ENCODE results near the gene LHX5.

DNA sequence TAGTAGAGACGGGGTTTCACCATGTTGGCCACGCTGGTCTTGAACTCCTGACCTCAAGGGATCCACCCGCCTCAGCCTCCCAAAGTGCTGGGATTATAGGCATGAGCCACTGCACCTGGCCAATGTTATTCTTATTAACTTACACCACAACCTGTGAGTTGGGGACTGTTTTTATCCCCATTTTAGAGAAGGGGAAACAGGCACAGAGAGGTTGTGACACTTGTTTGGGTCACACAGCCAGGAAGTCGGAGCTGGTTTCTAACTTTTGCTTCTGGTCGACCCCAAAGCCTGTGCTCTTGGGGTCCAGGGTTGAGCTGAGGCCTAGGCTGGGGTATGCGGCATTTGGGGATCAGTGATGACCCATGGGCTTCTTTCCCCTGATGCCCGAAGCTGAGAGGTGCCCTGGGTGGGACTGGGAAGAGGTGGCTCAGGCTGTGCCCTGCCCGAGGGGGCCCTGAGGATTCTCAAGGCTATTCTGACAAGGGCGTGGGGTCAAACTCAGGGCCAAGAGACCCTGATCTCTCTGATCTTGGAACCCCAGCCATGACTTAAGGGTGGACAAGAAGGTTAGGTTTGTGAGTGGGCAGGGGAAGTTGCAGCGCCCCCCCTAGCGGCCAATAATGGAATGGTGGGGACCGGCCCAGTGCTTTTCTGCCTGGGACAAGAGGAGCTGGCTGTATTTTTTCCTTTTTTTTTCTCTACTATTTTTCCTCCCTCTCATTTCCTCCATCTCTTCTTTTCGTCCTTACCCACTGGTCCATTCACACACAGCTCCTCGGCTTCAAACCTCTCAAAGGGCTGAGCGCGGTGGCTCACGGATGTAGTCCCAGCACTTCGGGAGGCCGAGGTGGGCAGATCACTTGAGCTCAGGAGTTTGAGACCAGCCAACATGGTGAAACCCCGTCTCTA is 46.5 kb downstream of the LHX5 start:
- TF ChIP-seq, protein P1, sequence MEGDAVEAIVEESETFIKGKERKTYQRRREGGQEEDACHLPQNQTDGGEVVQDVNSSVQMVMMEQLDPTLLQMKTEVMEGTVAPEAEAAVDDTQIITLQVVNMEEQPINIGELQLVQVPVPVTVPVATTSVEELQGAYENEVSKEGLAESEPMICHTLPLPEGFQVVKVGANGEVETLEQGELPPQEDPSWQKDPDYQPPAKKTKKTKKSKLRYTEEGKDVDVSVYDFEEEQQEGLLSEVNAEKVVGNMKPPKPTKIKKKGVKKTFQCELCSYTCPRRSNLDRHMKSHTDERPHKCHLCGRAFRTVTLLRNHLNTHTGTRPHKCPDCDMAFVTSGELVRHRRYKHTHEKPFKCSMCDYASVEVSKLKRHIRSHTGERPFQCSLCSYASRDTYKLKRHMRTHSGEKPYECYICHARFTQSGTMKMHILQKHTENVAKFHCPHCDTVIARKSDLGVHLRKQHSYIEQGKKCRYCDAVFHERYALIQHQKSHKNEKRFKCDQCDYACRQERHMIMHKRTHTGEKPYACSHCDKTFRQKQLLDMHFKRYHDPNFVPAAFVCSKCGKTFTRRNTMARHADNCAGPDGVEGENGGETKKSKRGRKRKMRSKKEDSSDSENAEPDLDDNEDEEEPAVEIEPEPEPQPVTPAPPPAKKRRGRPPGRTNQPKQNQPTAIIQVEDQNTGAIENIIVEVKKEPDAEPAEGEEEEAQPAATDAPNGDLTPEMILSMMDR (IDR thresholded peaks at IDR 0.05; ENCODE audit: low read depth, low read length, missing input control) = peak; percentile 88
- TF ChIP-seq TAF1 (conservative IDR thresholded peaks at IDR 0.05) (no peak), SP1 (IDR thresholded peaks at IDR 0.05) (no peak), RAD21 (IDR thresholded peaks at IDR 0.05) (peak; percentile 83 to 87), GABPA (IDR thresholded peaks at IDR 0.05 in 1 of 2, conservative IDR thresholded peaks at IDR 0.05 in 1 of 2) (no peak), RXRA (IDR thresholded peaks at IDR 0.05) (no peak), HNF4A (conservative IDR thresholded peaks at IDR 0.05) (no peak), JUND (IDR thresholded peaks at IDR 0.05) (no peak), FOXA2 (IDR thresholded peaks at IDR 0.05) (no peak)
- TF ChIP-seq, protein P2, sequence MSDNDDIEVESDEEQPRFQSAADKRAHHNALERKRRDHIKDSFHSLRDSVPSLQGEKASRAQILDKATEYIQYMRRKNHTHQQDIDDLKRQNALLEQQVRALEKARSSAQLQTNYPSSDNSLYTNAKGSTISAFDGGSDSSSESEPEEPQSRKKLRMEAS (IDR thresholded peaks at IDR 0.05) = no peak
- TF ChIP-seq, protein P3, sequence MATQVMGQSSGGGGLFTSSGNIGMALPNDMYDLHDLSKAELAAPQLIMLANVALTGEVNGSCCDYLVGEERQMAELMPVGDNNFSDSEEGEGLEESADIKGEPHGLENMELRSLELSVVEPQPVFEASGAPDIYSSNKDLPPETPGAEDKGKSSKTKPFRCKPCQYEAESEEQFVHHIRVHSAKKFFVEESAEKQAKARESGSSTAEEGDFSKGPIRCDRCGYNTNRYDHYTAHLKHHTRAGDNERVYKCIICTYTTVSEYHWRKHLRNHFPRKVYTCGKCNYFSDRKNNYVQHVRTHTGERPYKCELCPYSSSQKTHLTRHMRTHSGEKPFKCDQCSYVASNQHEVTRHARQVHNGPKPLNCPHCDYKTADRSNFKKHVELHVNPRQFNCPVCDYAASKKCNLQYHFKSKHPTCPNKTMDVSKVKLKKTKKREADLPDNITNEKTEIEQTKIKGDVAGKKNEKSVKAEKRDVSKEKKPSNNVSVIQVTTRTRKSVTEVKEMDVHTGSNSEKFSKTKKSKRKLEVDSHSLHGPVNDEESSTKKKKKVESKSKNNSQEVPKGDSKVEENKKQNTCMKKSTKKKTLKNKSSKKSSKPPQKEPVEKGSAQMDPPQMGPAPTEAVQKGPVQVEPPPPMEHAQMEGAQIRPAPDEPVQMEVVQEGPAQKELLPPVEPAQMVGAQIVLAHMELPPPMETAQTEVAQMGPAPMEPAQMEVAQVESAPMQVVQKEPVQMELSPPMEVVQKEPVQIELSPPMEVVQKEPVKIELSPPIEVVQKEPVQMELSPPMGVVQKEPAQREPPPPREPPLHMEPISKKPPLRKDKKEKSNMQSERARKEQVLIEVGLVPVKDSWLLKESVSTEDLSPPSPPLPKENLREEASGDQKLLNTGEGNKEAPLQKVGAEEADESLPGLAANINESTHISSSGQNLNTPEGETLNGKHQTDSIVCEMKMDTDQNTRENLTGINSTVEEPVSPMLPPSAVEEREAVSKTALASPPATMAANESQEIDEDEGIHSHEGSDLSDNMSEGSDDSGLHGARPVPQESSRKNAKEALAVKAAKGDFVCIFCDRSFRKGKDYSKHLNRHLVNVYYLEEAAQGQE (IDR thresholded peaks at IDR 0.05) = no peak
